Sigmoid colon (tissue), 4 donors: ENCODE measurements around the gene FLOT2.

Experiments used
- POLR2A ChIP-seq, 2 donors: fragments of 450-650 bp; IDR thresholded peaks; one replicate each; pipeline ENCODE4 v1.6.1; 2016; ENCODE audit warnings: antibody characterized with exemption in 2 of 2, mild to moderate bottlenecking in 2 of 2, moderate library complexity in 2 of 2
- POLR2AphosphoS5 ChIP-seq, 4 donors: sonication (generic); formaldehyde crosslinking; IDR thresholded peaks; one replicate each; pipeline ENCODE4 v1.6.1; 2017; ENCODE audit warnings: antibody characterized with exemption in 4 of 4
- TF ChIP-seq, protein P1 (sequence below), 4 experiments: fragments of 450-650 bp in 3 of 4; fragments of 200-600 bp in 1 of 4; IDR thresholded peaks; one replicate each; pipeline ENCODE4 v1.5.1; 2016 to 2019; ENCODE audit warnings: antibody characterized with exemption in 4 of 4, mild to moderate bottlenecking in 3 of 4, moderate library complexity in 2 of 4

DNA sequence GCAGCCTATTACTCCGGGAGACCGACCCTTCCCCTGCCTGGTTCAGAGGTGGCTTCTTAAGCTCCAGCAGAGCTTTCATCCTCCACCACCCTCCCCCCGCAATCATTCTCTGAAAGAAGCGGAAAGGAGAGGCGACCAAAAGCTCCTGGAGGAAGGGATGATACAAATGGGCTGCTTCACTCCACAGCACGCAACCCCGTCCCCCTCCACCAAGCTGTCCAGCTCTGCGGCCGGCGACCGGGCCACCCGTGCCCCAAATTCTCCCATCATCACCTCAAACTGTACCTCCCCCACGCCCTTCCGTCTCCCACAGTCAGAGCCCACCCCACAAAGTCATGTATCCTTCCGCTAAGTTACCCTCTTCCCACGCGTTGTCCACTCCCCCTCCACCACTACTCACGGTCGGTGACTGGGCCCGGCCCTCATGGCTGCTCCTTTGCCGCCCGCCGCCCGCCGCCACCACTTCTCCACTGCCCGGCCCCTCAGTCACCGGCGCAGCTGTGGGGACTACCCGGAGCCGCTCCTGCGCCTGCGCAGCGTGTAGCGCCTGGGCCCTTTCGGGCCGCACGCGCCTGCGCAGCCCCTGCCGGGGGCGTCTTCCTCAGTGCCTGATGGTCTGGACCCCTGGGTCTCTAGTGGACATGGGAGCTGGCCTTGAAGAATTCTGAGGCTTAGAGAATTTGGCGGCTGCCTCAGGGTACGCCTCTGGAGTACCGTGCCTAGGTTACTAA, 55.1 kb downstream of the FLOT2 start, which contains the start of gene FAM222B:
- TF ChIP-seq, protein P1, sequence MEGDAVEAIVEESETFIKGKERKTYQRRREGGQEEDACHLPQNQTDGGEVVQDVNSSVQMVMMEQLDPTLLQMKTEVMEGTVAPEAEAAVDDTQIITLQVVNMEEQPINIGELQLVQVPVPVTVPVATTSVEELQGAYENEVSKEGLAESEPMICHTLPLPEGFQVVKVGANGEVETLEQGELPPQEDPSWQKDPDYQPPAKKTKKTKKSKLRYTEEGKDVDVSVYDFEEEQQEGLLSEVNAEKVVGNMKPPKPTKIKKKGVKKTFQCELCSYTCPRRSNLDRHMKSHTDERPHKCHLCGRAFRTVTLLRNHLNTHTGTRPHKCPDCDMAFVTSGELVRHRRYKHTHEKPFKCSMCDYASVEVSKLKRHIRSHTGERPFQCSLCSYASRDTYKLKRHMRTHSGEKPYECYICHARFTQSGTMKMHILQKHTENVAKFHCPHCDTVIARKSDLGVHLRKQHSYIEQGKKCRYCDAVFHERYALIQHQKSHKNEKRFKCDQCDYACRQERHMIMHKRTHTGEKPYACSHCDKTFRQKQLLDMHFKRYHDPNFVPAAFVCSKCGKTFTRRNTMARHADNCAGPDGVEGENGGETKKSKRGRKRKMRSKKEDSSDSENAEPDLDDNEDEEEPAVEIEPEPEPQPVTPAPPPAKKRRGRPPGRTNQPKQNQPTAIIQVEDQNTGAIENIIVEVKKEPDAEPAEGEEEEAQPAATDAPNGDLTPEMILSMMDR (IDR thresholded peaks at IDR 0.05), result peak in 1 of 4 experiments; percentile 23
- TF ChIP-seq POLR2A (IDR thresholded peaks at IDR 0.05) (peak; percentile 67 to 70), POLR2AphosphoS5 (IDR thresholded peaks at IDR 0.05) (peak; percentile 77 to 89 (median 82))
